DMS79 (cell line): ENCODE data around the gene CAP2.

Source experiments
- DNase-seq: peaks from one replicate; lab custom pipeline; 2025; lab: John Stamatoyannopoulos, UW

The CAP2 gene

DNA sequence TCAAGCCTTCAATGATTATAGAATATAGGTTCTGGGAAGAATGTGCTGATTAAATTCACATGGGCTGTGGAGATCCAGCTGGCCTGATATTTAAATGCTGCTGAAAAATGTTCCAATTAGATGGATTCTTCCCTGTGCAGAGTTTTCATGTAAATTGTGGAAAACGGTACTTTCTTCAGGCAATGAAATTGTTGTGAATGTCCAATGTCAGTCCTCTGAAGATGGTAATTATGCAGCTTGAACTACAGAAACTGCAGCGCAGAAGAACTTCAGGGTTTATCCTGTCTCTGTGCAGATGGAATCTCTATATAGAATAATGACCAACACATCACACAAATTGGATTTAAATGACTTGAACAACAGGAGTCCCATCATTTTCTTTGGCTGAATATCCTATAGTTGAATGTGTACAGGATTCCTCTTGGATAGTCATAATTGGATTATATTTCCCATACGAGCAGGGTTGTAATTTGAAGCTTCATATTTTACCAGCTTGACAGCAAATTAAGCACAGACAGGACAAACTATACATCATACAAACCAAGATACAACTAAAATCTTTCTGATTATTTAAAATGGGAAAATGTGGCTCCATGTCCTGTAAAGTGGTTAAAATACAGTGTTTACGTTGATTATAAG is 82.3 kb downstream of the CAP2 start:
- DNase-seq: no peak

DNA sequence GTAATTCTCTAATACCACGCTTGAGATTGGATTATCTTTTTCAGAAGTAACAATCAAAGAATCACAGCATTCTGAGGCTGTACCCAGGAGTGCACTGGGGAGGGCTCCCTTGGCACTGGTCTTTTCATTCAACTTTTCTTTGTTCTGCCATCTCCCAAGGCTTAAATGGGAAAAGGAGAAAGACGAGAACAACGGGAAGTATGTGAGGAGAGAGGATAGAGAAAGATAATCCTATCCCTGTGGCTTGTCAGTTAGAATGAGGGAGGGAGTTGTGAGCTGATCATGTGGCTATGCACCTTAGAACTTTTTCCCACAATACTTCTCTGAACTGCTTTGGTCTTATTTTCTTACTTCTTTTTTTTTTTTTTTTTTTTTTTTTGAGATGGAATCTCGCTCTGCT is 83.1 kb downstream of the CAP2 start:
- DNase-seq: no peak

DNA sequence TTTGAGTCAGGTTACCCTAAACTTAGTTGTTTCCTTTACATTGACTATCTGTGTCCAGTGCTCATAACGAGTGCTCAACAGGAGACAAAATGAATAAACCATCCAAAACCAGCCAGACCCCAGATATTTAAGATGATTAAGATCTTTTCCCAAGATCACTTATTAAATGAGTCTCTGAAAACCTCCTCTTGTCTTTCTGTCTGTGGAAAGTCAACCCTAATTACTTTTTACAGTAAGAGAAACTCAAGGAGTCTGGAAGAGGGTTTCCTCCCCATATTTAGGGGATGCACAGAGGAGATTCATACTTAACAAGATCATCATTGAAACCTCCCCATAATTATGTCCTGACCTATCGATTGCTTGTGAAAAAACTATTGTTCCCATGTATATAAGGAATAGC is 84.0 kb downstream of the CAP2 start:
- DNase-seq: no peak

DNA sequence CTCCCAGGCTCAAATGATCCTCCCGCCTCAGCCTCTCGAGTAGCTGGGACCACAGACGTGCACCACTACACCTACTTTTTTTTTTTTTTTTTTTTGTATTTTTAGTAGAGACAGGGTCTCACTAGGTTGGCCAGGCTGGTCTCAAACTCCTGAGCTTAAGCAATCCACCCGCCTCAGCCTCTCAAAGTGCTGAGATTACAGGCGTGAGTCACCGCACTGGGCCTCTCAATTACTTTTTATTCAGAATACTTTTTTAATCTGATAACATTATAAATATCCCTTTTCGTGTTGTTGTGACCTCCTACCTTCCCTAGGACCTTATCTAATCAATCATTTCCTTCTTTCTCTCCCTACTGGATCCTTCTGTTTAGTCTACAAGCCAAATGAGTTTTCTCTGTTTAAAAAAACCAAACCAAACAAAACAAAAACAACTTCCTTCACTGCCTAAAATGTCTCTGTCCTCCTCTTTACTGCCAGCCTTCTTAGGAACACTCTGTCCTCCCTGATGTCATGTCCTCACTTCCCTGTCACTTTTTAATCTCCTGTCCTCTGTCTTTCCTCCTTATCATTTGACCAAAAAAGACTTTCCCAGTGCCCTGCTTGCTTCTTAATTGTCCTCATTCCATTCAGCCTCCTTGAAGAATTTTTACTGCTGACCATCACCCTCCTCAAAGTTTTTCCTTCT is 85.0 kb downstream of the CAP2 start:
- DNase-seq: no peak

DNA sequence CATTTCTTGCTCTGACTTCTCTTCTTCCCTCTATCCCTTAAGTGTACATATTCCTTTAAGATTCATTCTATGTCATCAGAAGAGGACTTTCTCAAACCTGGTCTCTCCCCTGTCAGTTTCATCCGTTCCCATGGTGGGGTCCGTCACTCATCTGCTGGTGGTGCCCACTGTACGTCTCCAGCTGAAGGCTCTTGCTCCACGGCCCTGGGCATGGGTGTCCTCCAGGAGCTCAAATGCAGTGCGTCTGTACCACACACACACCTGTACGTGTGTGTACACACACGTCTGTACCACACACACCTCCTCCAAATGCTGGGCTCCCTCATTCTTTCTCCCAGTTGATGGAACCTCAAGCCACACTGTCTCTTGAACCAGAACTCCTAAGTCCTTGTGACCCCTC is 85.6 kb downstream of the CAP2 start:
- no peak for DNase-seq

DNA sequence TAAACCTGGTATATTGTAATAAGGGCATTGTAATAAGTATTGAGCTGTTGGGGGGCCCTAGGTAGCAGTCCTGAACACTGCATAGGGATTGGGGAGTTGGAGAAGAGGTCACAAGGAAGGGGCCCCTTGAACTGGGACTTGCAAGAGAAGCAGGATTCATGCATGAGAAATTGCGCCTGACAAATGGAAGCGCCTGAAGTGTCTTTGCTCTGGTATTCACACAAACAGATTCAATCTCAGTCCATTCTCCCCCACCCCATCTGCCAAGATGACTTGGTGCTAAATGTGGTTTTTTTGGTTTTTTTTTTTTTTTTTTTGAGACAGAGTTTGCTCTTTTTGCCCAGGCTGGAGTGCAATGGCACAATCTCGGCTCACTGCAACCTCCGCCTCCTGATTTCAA is 87.1 kb downstream of the CAP2 start:
- DNase-seq: no peak

DNA sequence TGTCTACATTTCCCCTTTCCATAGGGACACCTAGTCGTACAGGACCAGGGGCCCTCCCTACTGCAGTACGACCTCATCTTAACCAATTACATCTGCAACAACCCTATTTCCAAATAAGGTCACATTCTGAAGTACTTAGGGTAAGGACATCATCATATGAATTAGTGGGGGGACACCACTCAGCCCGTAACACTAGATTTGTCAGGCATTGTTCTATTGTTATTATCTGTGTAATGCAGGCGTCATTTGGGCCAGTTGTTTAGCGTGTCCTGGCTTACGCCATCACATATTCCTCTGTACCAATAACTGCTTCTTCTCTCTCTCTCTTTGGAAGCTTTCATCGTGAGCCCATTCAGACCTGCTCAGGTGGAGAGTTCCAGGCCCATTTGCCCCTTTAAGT is 89.3 kb downstream of the CAP2 start:
- DNase-seq: no peak

DNA sequence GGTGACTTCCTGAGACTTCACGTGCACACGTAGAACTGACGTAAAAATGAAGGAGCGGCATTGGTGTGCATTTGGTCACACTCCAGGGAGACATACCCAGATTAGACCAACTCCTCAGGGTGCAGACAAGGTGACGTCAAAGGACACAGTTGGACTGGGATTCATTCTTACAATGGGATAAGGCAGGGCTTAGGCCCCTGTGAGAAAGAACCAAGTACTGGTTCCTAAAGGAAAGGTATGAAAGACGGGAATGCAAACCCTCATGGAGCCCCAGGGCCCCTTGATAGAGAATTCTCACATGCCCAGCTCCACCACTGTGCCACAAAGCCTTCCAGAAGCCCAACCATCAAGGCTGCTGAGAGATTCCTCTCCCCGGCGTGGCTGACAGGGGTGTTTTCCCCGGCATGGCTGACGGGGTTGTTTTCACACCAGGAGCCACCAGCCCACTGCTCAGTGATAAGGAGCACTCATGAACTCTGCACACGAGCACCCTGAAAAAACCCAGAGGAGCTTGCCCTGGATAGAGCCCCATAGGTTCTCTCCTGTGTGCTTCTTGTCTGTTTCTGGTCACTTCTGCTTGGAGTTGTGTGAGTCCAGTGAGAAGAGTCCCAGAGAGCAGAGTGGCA is 90.1 kb downstream of the CAP2 start:
- no peak for DNase-seq

DNA sequence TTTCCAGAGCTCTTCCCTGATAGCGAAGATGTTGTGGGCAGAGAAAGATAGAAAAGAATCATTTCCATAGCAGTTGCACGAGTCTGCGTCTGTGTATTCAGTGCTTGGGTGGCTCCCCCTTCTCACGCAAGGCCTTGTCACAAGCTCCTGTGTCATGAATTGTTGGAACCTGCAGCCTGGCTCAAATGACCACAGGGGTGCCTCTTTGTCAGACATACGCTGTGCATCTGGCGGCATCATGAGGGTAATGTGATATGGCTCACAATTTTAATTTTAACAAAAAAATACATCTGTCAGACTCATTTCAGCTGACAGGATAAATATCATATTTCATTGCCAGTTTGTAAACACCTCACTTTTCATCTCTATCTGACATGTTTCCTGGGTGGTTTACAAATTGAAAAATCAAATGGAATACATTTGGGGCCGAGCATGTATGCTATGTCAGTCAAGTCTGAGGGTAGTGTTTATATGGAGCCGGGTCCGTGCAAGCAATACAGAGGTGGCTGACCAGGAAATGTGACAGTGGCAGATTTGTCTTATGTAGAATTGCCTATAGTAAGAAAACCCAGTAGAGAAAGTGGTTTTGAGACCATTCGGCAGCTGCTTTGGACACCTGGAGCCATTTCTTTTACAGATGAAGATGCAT is 90.9 kb downstream of the CAP2 start:
- no peak for DNase-seq

DNA sequence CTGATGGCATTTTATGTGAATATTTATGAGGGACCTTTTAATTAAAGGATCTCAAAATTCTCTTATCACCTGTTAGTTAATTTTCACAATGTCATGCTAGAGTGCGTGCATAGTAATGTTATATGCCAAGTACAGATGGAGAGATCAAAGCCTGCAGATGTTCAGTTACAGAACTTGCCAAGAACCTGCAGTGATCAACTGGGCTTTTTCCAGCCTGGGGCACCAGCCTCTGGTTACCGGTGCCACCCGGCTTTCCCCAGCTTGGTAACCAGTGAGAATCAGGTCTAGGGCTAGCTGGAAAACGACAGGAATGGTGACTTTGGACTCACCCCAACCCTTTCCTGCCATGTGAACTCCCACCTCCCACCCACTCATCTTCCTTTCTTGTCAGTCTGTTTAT is 91.8 kb downstream of the CAP2 start:
- DNase-seq: no peak

DNA sequence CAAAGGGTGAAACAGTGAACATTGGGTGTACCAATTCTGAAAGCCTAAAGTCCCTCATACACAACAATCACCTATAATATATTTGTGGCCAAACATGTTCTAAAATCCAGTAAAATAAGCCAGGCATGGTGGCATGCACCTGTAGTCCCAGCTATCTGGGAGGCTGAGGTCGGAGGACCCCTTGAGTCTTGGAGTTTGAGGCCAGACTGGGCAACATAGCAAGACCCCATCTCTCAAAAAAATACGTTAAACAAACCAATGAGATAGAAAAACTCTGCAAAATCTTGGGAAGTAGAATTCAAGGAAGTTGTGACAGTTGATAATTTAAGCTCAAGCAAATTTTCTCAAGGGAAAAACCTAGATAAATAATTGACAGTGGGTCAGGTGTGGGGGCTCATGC is 92.6 kb downstream of the CAP2 start:
- no peak for DNase-seq

DNA sequence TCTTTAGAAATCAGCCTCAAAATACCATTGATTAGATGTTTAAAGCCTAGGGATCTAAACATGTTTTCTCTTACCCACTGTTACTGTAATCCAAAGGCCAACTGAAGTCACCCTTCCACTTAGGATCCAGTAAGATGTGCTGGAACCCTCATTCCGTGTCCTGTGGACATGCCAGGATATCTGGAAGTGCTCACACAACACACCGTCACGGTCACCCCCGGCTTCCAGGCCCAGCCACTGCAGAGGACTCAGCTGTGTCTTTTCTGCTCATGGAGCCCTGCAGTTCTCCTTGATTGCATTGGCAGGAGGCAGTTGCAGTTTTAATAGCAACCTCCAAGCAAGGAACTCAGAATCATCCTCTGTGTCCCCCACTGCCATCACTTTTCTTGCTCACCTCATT is 93.3 kb downstream of the CAP2 start:
- DNase-seq: no peak

DNA sequence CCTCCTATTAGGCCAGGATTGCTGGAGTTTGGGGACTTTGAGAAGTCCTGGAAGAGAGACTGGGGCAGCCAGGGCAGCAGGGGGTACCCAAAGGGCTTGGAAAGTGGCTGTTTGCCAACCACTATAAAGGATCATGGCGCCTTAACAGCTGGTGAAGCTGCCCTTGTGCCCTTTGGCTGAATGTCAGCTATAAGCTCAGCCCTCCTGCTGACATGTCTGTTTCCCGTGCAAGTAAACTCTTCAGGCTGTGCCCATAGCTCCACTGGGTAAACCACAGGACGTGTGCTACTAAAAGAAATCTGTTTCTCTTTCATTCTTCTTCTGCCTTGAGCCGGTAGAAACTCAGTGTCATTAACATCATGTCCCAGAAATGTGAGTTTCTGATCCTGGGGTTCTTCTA is 97.3 kb downstream of the CAP2 start:
- no peak for DNase-seq

DNA sequence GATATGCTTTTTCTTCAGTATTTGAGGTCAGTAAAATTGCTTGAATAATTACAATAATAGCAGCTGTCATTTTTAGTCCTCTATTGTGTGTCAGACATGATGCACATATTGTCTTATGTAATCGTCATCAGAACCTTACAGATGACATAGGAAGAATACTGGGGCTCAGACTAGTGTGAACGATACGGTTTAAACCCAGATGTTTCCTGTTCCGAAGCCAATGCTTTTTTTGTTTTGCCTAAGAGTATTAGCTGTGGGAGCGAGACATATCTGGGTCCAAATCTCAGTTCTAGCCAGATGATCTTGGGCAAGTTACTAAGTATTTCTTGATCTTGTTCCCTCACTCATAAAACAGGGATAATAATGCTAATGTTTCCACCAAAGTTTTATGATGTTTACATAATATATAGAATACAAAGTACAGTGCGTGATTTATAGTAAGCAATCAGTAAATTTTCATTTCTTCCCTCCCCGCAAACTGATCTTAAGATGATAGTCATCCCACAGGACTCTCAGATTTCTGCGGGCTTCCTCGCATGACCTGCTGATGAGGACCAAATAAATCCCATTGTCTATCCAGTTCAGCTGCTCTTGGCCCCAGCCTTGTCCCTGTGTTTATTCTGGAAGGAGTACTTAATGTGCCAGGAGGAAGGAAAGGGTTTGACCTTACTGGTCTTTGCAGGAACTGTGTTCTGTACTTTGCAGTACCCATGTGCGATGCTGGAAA is 98.2 kb downstream of the CAP2 start:
- DNase-seq: no peak

DNA sequence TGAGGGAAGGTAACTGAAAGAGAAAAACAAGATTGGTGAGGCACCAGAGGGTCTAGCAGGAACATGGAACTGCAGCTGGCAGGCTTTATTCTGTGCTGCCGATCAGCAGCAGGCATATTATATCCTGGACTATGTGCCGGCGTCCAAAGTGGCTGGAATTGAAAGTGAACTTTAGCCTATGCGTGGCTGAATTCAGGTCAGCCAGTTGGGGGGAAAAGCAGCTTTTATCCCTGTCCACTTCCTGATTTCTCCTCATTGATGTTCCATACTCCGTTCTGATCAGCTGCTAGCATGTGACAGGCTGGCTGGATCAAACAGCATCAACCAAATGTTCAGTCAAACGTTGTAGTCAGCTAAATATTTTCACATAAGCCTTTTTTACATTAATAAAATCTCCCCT is 99.0 kb downstream of the CAP2 start:
- no peak for DNase-seq

DNA sequence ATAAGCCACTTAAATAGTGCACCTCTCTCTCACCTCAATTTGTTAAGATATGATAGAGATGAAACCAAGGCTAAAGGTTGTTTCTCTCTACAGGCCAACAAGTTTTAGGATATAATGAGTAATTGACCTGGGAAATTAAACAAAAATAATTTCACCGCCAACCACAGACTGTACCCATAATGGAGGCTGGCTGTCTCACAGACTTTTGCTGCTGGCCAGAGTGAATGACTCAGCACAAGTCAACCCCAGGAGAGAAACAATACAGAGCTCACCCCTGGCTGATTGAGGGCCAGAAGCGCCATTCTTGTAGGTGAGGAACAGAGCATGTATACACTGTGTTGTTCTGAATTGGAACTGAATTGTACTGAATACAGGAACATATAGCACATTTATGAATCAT is 99.9 kb downstream of the CAP2 start:
- no peak for DNase-seq

DNA sequence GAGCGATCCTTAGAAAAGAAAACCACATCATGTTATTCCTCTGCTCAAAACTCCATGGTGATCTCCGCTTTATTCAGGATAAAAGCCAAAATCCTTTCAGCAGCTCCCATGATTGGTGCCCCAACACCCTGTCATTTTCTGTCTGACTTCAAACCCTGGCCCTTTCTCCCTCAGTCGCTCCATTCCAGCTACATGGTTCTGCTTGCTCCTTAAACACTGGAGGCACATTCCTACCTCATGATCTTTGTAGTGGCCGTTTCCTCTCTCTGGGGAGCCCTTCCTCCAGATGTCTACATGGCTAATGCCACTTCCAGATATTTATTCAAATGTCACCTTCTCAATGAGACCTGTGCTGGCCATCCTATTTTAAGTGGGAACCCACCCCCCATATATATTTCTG is 100.8 kb downstream of the CAP2 start:
- DNase-seq: no peak

DNA sequence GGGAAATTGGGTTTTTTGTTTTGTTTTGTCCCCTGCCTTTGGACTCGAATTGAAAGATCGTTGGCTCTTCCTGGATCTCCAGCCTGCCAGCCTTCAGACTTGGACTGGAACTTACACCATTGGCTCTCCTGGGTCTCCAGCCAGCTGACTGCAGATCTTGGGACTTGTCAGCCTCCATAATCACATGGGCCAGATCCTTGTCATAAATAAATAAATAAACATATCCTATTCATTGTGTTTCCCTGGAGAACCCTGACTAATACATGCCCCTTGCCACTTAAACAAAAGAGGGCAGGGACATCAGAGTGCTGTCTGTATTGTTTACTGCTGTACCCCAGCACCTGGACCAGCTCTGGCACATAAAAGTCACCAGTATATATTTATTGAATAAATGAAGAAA is 101.5 kb downstream of the CAP2 start:
- no peak for DNase-seq

DNA sequence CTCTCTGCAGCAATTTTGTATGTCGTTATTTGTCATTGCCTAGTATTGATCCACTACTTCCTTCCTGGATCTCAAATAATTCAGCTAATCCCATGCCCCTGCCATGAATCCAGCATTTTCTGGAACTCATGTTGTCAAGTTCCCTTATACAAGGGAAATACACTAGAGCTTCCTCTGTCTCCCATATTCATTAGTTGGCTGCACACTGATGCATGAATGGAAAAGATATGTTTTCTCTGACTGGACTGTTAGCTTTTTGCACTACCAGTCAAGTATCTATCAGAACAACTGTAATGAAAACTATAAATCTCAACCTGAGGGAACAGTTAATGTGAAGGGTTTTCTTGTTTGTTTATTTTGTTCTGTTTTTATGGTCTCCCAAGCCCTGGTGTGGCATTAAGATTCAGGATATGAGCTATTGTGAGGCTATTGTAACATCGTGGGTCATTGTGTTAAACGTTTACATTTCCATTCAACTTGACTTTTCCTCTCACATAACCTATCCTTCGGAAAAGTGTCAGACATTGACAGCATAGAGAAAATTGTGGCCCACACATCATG is 104.2 kb downstream of the CAP2 start:
- DNase-seq: no peak

DNA sequence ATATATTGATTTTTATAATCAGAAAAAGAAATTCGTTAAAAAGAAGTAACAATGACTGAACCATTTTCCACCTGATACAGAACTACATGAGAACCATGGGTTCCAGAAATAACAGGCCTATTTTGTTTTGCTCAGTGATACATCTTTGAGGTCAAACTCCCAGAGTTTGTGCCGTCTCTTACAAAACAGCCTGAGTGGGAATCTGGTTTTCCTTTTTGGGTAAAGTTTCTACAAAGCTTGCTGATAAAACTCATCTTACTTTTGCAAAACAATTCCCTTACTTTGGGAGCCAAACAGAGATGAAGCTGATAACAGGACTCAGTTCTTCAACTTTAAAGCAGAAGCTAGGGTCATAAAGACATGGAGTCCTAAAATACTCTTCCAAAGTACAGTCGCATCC is 108.0 kb downstream of the CAP2 start:
- no peak for DNase-seq

DNA sequence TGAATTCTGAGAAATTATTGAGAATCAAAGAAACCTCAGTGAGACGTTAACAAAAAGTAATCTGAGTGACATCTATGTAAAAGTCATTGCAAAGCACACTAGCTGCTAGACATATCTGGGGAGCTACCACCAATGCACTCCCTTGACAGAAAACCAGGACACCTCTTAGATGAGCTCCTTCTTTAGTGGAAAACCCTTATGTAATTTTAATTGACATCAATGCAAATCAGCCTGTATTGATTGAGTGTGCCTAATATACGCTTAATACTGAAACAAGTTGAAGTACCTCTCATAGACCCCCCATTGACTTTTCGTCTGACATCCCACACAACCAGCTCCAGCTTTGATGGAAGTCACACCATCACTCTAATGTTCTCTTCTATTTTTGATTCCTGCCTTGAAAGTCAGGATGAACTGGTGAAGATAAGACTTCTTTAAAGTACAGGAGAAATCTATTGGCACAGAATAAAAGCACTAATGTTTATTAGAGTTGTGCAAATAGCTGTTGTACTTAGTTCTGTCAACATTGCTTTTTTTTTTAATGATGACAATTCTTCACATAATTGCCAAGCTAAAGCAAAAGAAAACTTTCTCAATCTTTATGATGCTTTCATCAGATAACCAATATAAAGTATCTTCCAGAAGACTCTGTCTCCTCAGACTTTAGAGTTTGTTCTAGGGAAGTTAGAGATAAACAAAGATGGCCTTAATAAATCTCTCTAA is 108.7 kb downstream of the CAP2 start:
- no peak for DNase-seq

DNA sequence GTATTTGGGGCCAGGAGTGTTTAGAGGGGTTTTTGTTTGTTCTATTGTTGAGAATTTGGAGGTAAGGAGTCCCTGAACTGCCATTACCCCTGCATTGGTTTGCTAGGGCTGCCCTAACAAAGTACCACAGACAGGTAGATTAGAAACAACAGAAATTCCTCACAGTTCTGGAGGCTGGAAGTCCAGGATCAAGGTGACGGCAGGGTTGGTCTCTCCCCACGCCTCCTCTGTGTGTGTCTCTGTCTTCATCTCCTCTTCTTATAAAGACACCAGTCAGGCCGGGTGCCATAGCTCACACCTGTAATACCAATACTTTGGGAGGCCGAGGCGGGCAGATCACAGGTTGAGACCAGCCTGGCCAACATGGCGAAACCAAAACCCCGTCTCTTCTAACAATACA is 109.7 kb downstream of the CAP2 start:
- DNase-seq: no peak
